ENCODE results near the gene LTB4R2.

LTB4R2 gene

GRCh38 chr14:24292118-24292807 is 17.7 kb upstream of the LTB4R2 start:
- POLR2A ChIA-PET: interaction anchor here (0.6 to 1.8 kb wide), 3 partner anchors 22 to 63 kb away, joined by 3 to 6 read pairs (median 4); partner anchors contain the start of gene TINF2
- CTCF ChIA-PET: interaction anchor here (0.9 to 15.5 kb wide), 11 partner anchors 10 to 77 kb away, joined by 3 to 323 read pairs (median 6); partner anchors contain the start of genes CIDEB, LTB4R, LTB4R2 and MDP1
- TF ChIP-seq CTCF (IDR thresholded peaks at IDR 0.05; ENCODE audit: control extremely low read depth, extremely low read depth, low read depth, missing control alignments): no peak
- no peak for DNase-seq (ENCODE audit: extremely low spot score)

GRCh38 chr14:24293525-24293924 is 16.4 kb upstream of the LTB4R2 start:
- CTCF ChIA-PET: interaction anchor here (1.1 to 15.5 kb wide), 8 partner anchors 9 to 78 kb away, joined by 4 to 323 read pairs (median 9); partner anchors contain the start of genes CIDEB, LTB4R, LTB4R2 and MDP1
- POLR2A ChIA-PET: interaction anchor here (1.8 kb wide), 1 partner anchor 51 kb away, joined by 6 read pairs; the partner anchor contains the start of gene TINF2
- TF ChIP-seq CTCF (IDR thresholded peaks at IDR 0.05; ENCODE audit: control extremely low read depth, extremely low read depth, low read depth, missing control alignments): no peak
- no peak for DNase-seq (ENCODE audit: extremely low spot score)

GRCh38 chr14:24296341-24297157 is 13.4 kb upstream of the LTB4R2 start:
- peak; percentile 75 for TF ChIP-seq CTCF (IDR thresholded peaks at IDR 0.05; ENCODE audit: control extremely low read depth, extremely low read depth, low read depth, missing control alignments)
- POLR2A ChIA-PET: interaction anchor here (0.5 to 1.5 kb wide), 3 partner anchors 22 to 54 kb away, joined by 3 to 9 read pairs (median 6); partner anchors contain the start of genes RABGGTA and TINF2
- CTCF ChIA-PET: interaction anchor here (0.7 to 15.5 kb wide), 30 partner anchors 12 to 285 kb away, joined by 3 to 323 read pairs (median 9); partner anchors contain the start of genes CHMP4A, CIDEB, GMPR2 and IPO4
- DNase-seq (ENCODE audit: extremely low spot score): peak; percentile 81

DNA sequence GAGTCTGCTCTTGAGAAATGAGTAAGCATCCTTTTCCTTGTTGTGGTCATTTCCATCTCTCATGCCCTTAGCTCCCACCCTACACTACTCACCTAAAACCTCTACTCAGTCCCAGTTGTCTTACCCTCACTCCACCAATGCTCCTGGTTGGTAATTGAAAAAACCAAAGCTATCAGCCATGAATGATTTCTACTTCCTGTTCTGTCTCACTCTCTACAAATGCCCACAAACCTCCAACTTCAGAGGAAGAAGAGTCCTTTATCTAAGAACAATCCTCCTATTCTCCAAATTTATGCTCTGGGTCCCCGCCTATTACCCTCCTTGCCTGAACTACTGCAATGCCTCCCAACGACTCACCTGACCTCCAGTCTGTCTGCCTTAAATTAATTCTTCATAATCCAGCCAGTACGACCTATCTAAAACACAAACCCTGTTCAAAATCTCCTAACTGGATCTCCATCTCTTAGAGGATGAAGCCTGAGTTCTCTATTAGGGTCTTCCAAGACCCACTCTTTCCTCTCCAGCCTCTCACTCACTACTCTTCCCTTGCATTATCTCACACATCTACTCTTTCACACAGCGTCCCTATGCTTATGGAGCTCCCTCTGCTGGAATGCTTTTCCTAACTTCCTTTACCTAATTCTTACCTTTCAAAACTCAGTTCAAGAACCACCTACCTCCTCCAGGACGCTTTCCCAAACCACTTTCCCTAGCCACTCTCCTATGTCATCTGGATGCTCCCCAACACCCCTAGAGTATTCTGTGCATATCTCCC is 12.6 kb upstream of the LTB4R2 start:
- TF ChIP-seq CTCF (IDR thresholded peaks at IDR 0.05; ENCODE audit: control extremely low read depth, extremely low read depth, low read depth, missing control alignments): peak; percentile 42
- POLR2A ChIA-PET: interaction anchor here (0.6 to 1.5 kb wide), 3 partner anchors 23 to 55 kb away, joined by 3 to 9 read pairs (median 6); partner anchors contain the start of genes RABGGTA and TINF2

GRCh38 chr14:24298892-24299254 is 11.1 kb upstream of the LTB4R2 start:
- TF ChIP-seq CTCF (IDR thresholded peaks at IDR 0.05; ENCODE audit: control extremely low read depth, extremely low read depth, low read depth, missing control alignments): no peak
- DNase-seq (ENCODE audit: extremely low spot score): no peak
- ChIA-PET POLR2A (interaction anchor here (1.0 kb wide), 1 partner anchor 57 kb away, joined by 3 read pairs; the partner anchor contains the start of gene TINF2), CTCF (interaction anchor here (0.8 to 15.5 kb wide), 14 partner anchors 11 to 240 kb away, joined by 3 to 323 read pairs (median 12); partner anchors contain the start of genes CIDEB, GMPR2, IRF9 and LTB4R)

More for the DNA sequence above, 12.6 kb upstream of the LTB4R2 start:
- DNase-seq (ENCODE audit: extremely low spot score): no peak
- CTCF ChIA-PET: interaction anchor here (0.7 to 15.5 kb wide), 30 partner anchors 12 to 286 kb away, joined by 3 to 323 read pairs (median 9); partner anchors contain the start of genes CHMP4A, CIDEB, DCAF11 and GMPR2
